ENCODE measurements around the gene TTI1. TPM values are rescaled to one million over a fixed set of nuclear protein-coding genes. Genes with fewer than 3 reads are reported as not detected.

TTI1 gene
- 7.1 and 11.1 TPM in 2 replicates for total RNA-seq

DNA sequence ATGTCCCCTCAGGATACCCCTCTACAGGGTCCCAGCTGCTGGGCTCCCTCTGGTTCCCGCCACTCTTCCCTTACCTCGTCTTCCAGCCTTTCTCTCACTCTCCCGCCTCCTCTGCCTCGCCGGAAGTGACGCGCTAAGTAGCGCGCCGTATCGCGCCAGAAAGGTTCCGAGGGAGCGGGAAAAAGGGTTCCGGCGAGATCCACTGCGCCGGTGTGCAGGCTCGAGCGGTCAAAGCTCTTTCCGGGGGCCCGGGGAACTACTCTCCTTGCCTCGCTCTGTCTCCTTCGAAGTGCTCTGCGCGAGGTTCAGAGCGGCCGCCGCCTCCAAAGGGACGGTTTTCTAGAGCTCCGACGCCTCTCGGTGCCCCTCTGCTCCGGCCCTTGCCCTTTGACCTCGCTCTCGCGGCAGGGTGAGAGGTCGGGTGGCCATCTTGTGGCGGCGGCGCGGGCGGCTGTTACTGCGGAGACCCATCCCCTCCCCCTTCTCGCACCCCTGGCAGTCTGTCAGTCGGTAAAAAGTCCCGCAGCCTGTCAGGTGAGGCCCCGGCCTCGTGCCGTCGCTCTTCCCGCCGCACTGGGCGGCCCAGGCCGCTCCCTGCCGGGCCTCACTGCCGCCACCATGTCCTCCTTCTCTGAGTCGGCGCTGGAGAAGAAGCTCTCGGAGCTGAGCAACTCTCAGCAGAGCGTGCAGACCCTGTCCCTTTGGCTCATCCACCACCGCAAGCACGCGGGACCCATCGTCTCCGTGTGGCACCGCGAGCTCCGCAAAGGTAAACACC, at the start of gene TTI1, which contains the start of gene RPRD1B:
Gene TTI1, minus strand, starts transcription at position 127 of the 778 bp plus-strand sequence. CDS start 19,640 bp downstream, outside the sequence.
Gene RPRD1B, plus strand, starts transcription at position 417 of the 778 bp plus-strand sequence. Its CDS starts 202 bp downstream, at position 619.

Other genes starting within 250 kb of the TTI1 start
- gene VSTM2L, start 130.3 kb downstream of the TTI1 start, total RNA-seq: 0.44 and 1.9 TPM in 2 replicates
- gene RPRD1B, start 290 bp upstream of the TTI1 start, total RNA-seq: 15.1 and 19.8 TPM in 2 replicates
- 15.2 and 16.8 TPM in 2 replicates for gene TGM2, start 131.8 kb upstream of the TTI1 start, total RNA-seq
- gene KIAA1755, start 227.3 kb upstream of the TTI1 start, total RNA-seq: 1.9 and 4.1 TPM in 2 replicates

Measured in cardiac ventricle fibroblast (primary cell).